OCI-LY7 (cell line): ENCODE measurements around the gene SLC6A5. TPM values are rescaled to one million over a fixed set of nuclear protein-coding genes. Genes with fewer than 3 reads are reported as not detected.

ENCODE experiments used
- BruUV-seq: library from RNA; stranded (reverse); fragments of 400-500 nt; replicated peaks from 2 replicates; lab custom pipeline; 2021; lab: Mats Ljungman, UMichigan
- CTCF ChIA-PET: fragments of 300-600 bp; sonication (Branson Sonifier 250); formaldehyde crosslinking; loops from one replicate; lab custom pipeline; 2022; ENCODE audit warnings: antibody characterized with exemption; ENCODE audit not compliant: unreplicated experiment; lab: Charles Lee
- POLR2A ChIA-PET: fragments of 300-600 bp; sonication (Branson Sonifier 250); formaldehyde crosslinking; loops from one replicate; lab custom pipeline; 2022; ENCODE audit warnings: antibody characterized with exemption; lab: Charles Lee
- DNase-seq: peaks from one replicate; pipeline ENCODE4 v3.0.0-alpha.2; 2015; ENCODE audit warnings: low spot score
- H2AFZ ChIP-seq: fragments of 200-600 bp; sonication (generic), shearing (Covaris generic); 2 replicates; pipeline ENCODE4 v1.6.1; 2014; ENCODE audit warnings: mild to moderate bottlenecking, antibody characterized with exemption, low read length, moderate library complexity
- H3K27ac ChIP-seq: fragments of 200-600 bp; sonication (generic); 2 replicates; pipeline ENCODE4 v1.5.1; 2014; ENCODE audit warnings: mixed run types, low read depth, mild to moderate bottlenecking, moderate library complexity, low read length, inconsistent platforms; ENCODE audit not compliant: poor library complexity, severe bottlenecking
- H3K36me3 ChIP-seq: fragments of 200-600 bp; sonication (generic); 2 replicates; pipeline ENCODE4 v1.6.1; 2014; ENCODE audit warnings: mild to moderate bottlenecking, antibody characterized with exemption, low read length, moderate library complexity, mixed read lengths; ENCODE audit not compliant: insufficient read depth
- H3K4me1 ChIP-seq: fragments of 200-600 bp; sonication (generic); 2 replicates; pipeline ENCODE4 v1.5.1; 2014; ENCODE audit warnings: mild to moderate bottlenecking, low read length; ENCODE audit not compliant: insufficient read depth, poor library complexity, severe bottlenecking
- H3K4me2 ChIP-seq: fragments of 200-600 bp; sonication (generic); 2 replicates; pipeline ENCODE4 v1.6.1; 2014; ENCODE audit warnings: mild to moderate bottlenecking, low read length
- H3K4me3 ChIP-seq: fragments of 200-600 bp; sonication (generic); 2 replicates; pipeline ENCODE4 v1.5.1; 2014; ENCODE audit warnings: mild to moderate bottlenecking, low read depth, low read length; ENCODE audit not compliant: poor library complexity, severe bottlenecking
- H3K79me2 ChIP-seq: fragments of 200-600 bp; sonication (generic); 2 replicates; pipeline ENCODE4 v1.6.1; 2016; ENCODE audit warnings: low read depth, mild to moderate bottlenecking, low read length, moderate library complexity, mixed read lengths; ENCODE audit not compliant: insufficient read depth
- H3K9me2 ChIP-seq: fragments of 200-600 bp; sonication (generic); 2 replicates; pipeline ENCODE4 v1.6.1; 2016; ENCODE audit warnings: mild to moderate bottlenecking, low read length, mixed read lengths; ENCODE audit not compliant: insufficient read depth
- H3K9me3 ChIP-seq: fragments of 200-600 bp; sonication (generic); 2 replicates; pipeline ENCODE4 v1.6.1; 2014; ENCODE audit warnings: mild to moderate bottlenecking, mixed run types, low read length, mixed read lengths
- H4K20me1 ChIP-seq: fragments of 200-600 bp; sonication (generic); 2 replicates; pipeline ENCODE4 v1.6.1; 2014; ENCODE audit warnings: mild to moderate bottlenecking, antibody characterized with exemption, low read length, moderate library complexity, mixed read lengths; ENCODE audit not compliant: insufficient read depth
- EZH2phosphoT487 ChIP-seq: fragments of 200-600 bp; sonication (generic); IDR thresholded peaks from 2 replicates; pipeline ENCODE4 v1.6.1; 2018; ENCODE audit warnings: low read depth, borderline replicate concordance, mild to moderate bottlenecking, mixed run types, antibody characterized with exemption, low read length, moderate library complexity, mixed read lengths
- intact Hi-C: fragments of 100-400 bp; cut with micrococcal nuclease; formaldehyde crosslinking; loops from one replicate; pipeline ENCODE4 v1.10.0; 2022; ENCODE audit not compliant: unreplicated experiment
- total RNA-seq, 2 experiments: library from RNA; depleted of rRNA in 1 of 2; stranded (reverse); fragments of >200 nt in 1 of 2; shearing (Covaris generic) in 1 of 2; gene quantifications; 2 replicates each; pipeline ENCODE4 v1.2.3, GENCODE V29; 2014 to 2022
- TF ChIP-seq, protein P1 (sequence below): fragments of 200-600 bp; sonication (generic); conservative IDR thresholded peaks from 2 replicates; pipeline ENCODE4 v1.5.1; 2014; ENCODE audit warnings: mild to moderate bottlenecking, antibody characterized with exemption, low read length, moderate library complexity, mixed read lengths

SLC6A5 gene
- total RNA-seq, 2 experiments from 2014 or later: not detected

DNA sequence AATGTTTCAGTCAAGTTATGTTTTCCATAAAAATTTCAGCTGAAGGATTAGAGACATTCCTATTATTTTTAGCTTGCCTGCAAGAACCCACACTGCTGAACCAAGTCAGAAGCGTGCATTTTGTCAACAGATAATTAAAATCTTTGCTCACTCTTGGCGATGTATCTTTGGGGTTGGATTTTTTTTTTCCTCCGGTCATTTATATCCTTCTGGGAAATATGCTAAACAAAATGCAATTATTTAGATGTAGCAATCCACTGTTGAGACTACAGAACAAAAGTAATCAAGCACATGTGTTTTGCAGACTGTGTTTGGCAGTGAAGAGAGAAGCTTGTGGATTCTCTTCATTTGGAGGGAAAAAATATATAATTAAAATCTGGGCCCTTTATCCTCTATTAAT lies 54.6 kb downstream of the SLC6A5 start:
- H3K4me1 ChIP-seq: no peaks in the 10 kb centered on the region
- no peak overlapping the region for H2AFZ ChIP-seq
- H3K36me3 ChIP-seq: no peaks in the 10 kb centered on the region
- CTCF ChIA-PET: no interaction called here
- POLR2A ChIA-PET: no interaction called here
- H3K27ac ChIP-seq: no peak overlapping the region
- intact Hi-C loops: loop anchor here (10.0 kb wide), 1 partner anchor 1651 kb away; no protein-coding TSS in a partner anchor
- H3K4me2 ChIP-seq: no peak overlapping the region
- no peaks in the 10 kb centered on the region for H3K9me2 ChIP-seq
- H4K20me1 ChIP-seq: no peaks in the 10 kb centered on the region
- no peaks in the 10 kb centered on the region for H3K9me3 ChIP-seq
- no peak for DNase-seq
- no TSS peak for BruUV-seq
- TF ChIP-seq, protein P1, sequence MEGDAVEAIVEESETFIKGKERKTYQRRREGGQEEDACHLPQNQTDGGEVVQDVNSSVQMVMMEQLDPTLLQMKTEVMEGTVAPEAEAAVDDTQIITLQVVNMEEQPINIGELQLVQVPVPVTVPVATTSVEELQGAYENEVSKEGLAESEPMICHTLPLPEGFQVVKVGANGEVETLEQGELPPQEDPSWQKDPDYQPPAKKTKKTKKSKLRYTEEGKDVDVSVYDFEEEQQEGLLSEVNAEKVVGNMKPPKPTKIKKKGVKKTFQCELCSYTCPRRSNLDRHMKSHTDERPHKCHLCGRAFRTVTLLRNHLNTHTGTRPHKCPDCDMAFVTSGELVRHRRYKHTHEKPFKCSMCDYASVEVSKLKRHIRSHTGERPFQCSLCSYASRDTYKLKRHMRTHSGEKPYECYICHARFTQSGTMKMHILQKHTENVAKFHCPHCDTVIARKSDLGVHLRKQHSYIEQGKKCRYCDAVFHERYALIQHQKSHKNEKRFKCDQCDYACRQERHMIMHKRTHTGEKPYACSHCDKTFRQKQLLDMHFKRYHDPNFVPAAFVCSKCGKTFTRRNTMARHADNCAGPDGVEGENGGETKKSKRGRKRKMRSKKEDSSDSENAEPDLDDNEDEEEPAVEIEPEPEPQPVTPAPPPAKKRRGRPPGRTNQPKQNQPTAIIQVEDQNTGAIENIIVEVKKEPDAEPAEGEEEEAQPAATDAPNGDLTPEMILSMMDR: no peak
- TF ChIP-seq EZH2phosphoT487: no peak
- no peak overlapping the region for H3K4me3 ChIP-seq
- H3K79me2 ChIP-seq: no peaks in the 10 kb centered on the region

DNA sequence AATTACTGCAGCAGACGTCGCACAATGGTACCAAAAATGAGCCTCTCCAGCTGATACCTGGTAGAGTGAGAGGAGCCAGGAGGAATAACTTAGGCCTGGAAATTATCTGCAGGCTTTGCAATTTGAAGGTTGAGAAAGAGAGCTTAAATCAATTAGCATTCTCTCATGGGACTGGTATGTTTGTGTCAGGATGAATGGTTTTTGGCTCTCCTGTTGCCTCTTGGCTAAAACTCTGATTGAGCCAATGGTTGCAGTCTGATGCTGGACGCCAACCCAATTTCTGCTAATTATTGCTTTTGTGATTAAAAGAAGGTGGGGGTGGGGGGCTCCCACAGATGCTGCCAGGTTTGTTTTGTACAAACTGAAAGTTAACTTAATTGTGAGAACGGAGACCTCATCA lies 57.5 kb downstream of the SLC6A5 start:
- Histone ChIP-seq H3K4me3 (no peak overlapping the region), H3K9me2 (no peaks in the 10 kb centered on the region), H3K9me3 (no peaks in the 10 kb centered on the region), H2AFZ (no peak overlapping the region), H3K36me3 (no peaks in the 10 kb centered on the region), H3K4me1 (no peaks in the 10 kb centered on the region), H3K79me2 (no peaks in the 10 kb centered on the region), H4K20me1 (no peaks in the 10 kb centered on the region), H3K27ac (no peak overlapping the region), H3K4me2 (no peak overlapping the region)
- no TSS peak for BruUV-seq
- POLR2A ChIA-PET: no interaction called here
- TF ChIP-seq, protein P1: no peak
- no peak for TF ChIP-seq EZH2phosphoT487
- intact Hi-C loops: loop anchor here (10.0 kb wide), 1 partner anchor 1648 kb away; no protein-coding TSS in a partner anchor
- DNase-seq: no peak
- CTCF ChIA-PET: interaction anchor here (0.6 to 0.9 kb wide), 2 partner anchors 15 to 26 kb away, joined by 3 read pairs; no protein-coding TSS in a partner anchor

DNA sequence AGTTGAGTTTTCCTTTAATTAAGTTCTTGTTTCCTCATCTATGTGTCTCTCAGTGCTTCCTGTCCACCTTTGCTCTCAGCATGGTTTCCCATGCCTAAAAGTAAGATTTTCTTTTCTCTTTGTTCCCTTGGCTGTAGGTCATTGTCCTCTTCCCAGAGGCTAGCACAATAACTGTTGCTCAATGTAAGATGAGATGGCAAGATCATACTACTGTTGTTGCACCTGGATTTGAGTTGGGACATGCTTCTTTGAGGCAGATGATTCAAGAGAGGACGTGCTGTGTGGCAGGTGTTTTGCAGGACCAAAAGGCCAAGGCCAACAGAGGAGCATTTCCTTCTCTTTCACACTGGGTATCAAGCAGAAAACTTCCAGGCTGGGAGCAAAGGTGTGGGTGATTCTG lies 58.7 kb downstream of the SLC6A5 start:
- Histone ChIP-seq H3K9me2 (no peaks in the 10 kb centered on the region), H3K4me1 (no peaks in the 10 kb centered on the region), H3K36me3 (no peaks in the 10 kb centered on the region), H3K9me3 (no peaks in the 10 kb centered on the region), H2AFZ (no peak overlapping the region), H3K27ac (no peak overlapping the region), H3K4me3 (no peak overlapping the region), H3K79me2 (no peaks in the 10 kb centered on the region), H3K4me2 (no peak overlapping the region), H4K20me1 (no peaks in the 10 kb centered on the region)
- DNase-seq: no peak
- intact Hi-C loops: loop anchor here (10.0 kb wide), 1 partner anchor 1647 kb away; no protein-coding TSS in a partner anchor
- TF ChIP-seq, protein P1: no peak
- ChIA-PET POLR2A (no interaction called here), CTCF (no interaction called here)
- no TSS peak for BruUV-seq
